Camera-type eye (tissue), 1 donor: ENCODE results near the gene MAP3K21. TPM values are rescaled to one million over a fixed set of nuclear protein-coding genes. Genes with fewer than 3 reads are reported as not detected.

Experiments used
- total RNA-seq: library from RNA; depleted of rRNA; stranded (reverse); fragments of >200 nt; gene quantifications from one replicate; pipeline ENCODE4 v1.2.3, GENCODE V29; 2014

The MAP3K21 gene
- 2.1 TPM for total RNA-seq

GRCh38 chr1:233327651-233328141 lies at the start of gene MAP3K21:
Gene MAP3K21 (plus strand): TSS chr1:233327724. CDS start chr1:233328029, 305 bp downstream.

GRCh38 chr1:233295237-233295974 lies 32.1 kb upstream of the MAP3K21 start, which contains the start of gene PCNX2:
Gene PCNX2 (minus strand): TSS chr1:233295725. CDS start chr1:233295478, 247 bp downstream.

Other genes with a start within 250 kb of the MAP3K21 start
- gene PCNX2, start 32.0 kb upstream of the MAP3K21 start, total RNA-seq: 21.3 TPM